Stomach smooth muscle (tissue), 2 donors: ENCODE data around the gene P2RX3.
"Not testable (repeated sequence)": the region's sequence is repeated elsewhere in the genome, so short reads cannot be mapped to it uniquely, and the experiment has no call there.

Experiments used
- H3K27ac ChIP-seq: one replicate; pipeline ENCODE4 v1.7.0; 2013; ENCODE audit warnings: mild to moderate bottlenecking, low read length, inconsistent platforms
- H3K27me3 ChIP-seq, 2 donors: one replicate each; pipeline ENCODE4 v1.7.0; 2013; ENCODE audit warnings: low read length in 2 of 2; ENCODE audit not compliant: insufficient read depth in 2 of 2, control insufficient read depth in 1 of 2
- H3K36me3 ChIP-seq, 2 donors: one replicate each; pipeline ENCODE4 v1.7.0; 2013; ENCODE audit warnings: low read length in 2 of 2; ENCODE audit not compliant: control insufficient read depth in 2 of 2, insufficient read depth in 2 of 2
- H3K4me1 ChIP-seq: one replicate; pipeline ENCODE4 v1.7.0; 2013; ENCODE audit warnings: low read length; ENCODE audit not compliant: control insufficient read depth, insufficient read depth
- H3K4me3 ChIP-seq, 2 donors: one replicate each; pipeline ENCODE4 v1.7.0; 2013; ENCODE audit warnings: low read length in 2 of 2
- H3K9ac ChIP-seq, 2 donors: one replicate each; pipeline ENCODE4 v1.7.0; 2013; ENCODE audit warnings: low read length in 2 of 2, mild to moderate bottlenecking in 1 of 2
- H3K9me3 ChIP-seq, 2 donors: one replicate each; pipeline ENCODE4 v1.7.0; 2013; ENCODE audit warnings: low read length in 2 of 2; ENCODE audit not compliant: control insufficient read depth in 2 of 2
- donor health status: healthy.
- donor health status: Pancreatic carcinoma.

P2RX3 gene

DNA sequence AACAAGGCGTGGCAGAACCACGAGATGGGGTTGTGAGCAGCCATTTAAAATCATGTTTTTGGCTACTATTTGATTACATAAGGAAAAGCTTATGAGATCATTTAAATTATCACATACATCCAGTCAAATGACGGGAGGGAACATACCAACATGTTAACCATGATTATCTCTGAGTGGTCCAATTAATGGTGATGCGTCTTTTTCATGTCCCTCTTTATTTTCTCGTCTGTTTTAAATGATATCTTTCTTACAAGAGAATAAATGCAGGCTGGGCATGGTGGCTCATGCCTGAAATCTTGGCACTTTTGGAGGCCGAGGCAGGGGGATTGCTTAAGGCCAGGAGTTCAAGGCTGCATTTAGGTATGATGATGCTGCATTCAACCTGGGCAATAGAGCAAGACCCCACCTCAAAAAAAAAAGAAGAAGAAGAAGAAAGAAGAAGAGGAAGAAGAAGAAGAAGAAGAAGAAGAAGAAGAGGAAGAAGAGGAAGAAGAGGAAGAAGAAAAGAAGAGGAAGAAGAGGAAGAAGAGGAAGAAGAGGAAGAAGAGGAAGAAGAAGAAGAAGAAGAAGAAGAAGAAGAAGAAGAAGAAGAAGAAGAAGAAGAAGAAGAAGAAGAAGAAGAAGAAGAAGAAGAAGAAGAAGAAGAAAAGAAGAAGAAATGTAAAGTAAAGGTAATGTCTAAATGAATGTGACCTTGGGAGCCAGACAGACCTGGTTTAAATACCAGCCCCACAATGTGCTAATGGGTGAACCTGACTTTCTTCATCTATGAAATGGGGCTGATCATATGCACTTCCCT lies 65.0 kb downstream of the P2RX3 start:
- not testable (repeated sequence) for H3K27me3 ChIP-seq
- H3K36me3 ChIP-seq, result peaks cover 13 to 17% of the 10 kb centered on the region in 2 donors

DNA sequence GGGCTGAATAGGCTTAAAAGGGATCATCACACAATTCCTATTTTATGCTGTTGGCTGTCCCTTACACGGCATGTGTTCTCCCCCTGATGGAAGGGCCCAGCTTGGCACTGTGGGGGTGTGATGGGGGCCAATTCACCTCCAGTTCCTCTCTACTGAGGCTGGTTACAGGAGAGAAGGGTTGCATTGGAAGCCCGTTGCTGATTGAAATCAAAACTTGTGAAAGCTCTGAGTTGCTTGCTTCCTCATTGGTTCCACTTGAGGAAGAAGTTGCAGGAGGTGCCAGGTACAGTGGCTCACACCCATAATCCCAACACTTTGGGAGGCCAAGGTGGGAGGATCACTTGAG lies 65.6 kb downstream of the P2RX3 start:
- H3K27me3 ChIP-seq, result peaks cover 0 to 3% of the 10 kb centered on the region in 2 donors
- H3K9ac ChIP-seq, result no peak overlapping the region
- H3K4me3 ChIP-seq, result no peak overlapping the region
- H3K4me1 ChIP-seq, result no peaks in the 10 kb centered on the region
- H3K27ac ChIP-seq, result no peak overlapping the region
- no peaks in the 10 kb centered on the region for H3K9me3 ChIP-seq
- H3K36me3 ChIP-seq, result peaks cover 19 to 21% of the 10 kb centered on the region in 2 donors

More for the DNA sequence above, 65.0 kb downstream of the P2RX3 start:
- not testable (repeated sequence) for H3K9ac ChIP-seq, H3K4me1 ChIP-seq, H3K4me3 ChIP-seq, H3K9me3 ChIP-seq, H3K27ac ChIP-seq

DNA sequence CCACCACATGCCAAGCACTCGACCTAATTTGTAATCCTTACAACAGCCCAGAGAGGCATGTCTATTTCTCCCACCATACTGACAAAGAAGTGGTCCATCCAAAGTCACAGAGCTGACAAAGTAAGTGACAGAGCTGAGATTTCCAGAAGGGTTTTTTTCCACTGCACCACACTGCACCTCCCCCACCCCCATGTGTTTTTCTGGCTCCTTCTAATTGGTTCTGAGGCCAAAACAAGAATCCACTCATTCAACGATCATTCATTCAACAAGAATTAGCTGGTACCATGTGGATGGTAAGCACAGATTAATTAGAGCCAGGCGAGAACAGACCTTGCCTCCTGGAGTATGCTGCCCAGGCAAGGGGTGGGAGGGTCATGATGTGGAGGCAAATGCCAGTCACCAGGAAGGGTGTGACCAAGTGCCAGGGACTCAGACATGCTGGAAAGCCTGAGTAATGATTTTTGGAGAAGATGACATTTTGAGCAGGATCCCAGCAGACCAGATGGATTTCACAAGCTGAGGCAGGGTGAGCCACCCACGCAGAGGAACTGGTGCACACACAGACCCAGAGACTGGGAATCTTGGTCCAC lies 67.2 kb downstream of the P2RX3 start:
- no peak overlapping the region for H3K4me3 ChIP-seq
- H3K27me3 ChIP-seq, result peaks cover 0 to 3% of the 10 kb centered on the region in 2 donors
- H3K9ac ChIP-seq, result no peak overlapping the region
- no peaks in the 10 kb centered on the region for H3K4me1 ChIP-seq
- no peaks in the 10 kb centered on the region for H3K9me3 ChIP-seq
- peaks cover 32 to 34% of the 10 kb centered on the region in 2 donors for H3K36me3 ChIP-seq
- no peak overlapping the region for H3K27ac ChIP-seq

DNA sequence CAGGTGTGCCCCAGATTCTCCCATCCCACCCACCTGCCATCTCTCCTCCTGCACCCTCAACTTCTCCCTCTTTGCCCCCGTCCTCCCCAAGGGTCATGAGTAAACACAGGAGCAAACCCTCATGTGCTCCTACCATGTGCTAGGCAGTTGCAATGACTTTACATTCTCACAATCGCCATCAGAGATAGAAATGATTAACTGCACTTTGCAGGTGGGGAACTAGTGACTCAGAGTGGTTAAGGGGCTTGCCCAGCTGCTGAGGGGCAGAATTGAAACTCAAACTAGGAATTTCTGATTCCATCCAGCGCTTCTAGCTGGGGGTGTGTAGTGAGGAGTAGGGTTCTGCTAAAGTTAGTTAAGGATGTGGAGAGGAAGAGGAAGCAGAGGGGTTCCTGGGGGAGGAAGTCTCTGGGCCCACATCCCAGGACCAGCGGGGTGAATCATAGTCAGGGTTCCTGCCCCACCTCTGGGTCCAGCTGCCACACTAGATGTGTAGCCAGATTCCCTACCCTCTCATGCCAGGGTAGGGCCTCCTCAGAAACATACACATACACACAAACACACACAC lies 68.3 kb downstream of the P2RX3 start:
- peaks cover 32 to 36% of the 10 kb centered on the region in 2 donors for H3K36me3 ChIP-seq
- H3K9me3 ChIP-seq, result no peaks in the 10 kb centered on the region
- H3K4me3 ChIP-seq, result no peak overlapping the region
- H3K4me1 ChIP-seq, result no peaks in the 10 kb centered on the region
- no peaks in the 10 kb centered on the region for H3K27me3 ChIP-seq
- H3K27ac ChIP-seq, result no peak overlapping the region
- no peak overlapping the region for H3K9ac ChIP-seq

DNA sequence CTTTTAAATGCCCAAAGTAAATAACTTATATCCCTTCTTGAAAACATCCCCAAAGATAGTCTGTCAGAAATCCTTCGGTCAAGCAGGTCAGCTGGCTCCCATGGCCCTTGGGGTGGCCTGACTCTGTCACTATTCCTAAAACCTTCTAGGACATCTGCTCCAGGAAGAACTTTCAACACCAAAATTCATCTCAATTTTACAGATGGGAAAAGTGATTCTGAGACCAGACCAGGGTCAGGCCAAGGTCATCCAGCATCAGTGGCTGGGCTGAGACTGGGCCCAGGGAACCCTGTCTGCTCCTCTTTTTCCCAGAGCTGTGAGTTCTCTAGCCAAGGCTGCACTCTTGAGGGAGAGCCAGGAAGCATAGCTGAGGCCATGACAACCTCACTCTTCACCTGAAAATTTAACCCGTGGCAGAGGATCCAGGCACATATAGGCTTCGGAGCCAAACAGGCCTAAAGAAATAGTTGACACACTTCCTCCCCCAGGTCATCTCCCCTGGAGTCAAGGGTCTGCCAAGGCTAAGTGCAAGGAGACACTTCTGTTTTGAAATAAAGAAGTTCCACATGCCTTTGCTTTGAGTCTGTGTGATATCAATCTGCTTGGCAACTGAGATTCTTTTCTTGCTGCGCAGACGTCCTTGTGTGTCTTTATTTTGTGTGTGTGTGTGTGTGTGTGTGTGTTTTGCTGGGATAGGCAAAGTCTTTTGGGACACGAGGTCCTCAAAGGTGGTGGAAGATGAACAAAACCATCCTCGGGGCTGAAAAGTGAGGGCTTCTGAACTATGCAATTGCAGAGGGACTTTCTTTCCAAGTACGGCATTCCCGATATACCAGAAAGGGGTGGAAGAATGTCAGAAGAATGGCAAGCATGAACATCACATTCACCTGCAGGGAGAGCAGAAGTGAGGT lies 69.1 kb downstream of the P2RX3 start:
- Histone ChIP-seq H3K4me3 (no peak overlapping the region), H3K36me3 (peaks cover 32 to 36% of the 10 kb centered on the region in 2 donors), H3K9ac (no peak overlapping the region), H3K4me1 (no peaks in the 10 kb centered on the region), H3K27me3 (no peaks in the 10 kb centered on the region), H3K27ac (no peak overlapping the region), H3K9me3 (no peaks in the 10 kb centered on the region)

DNA sequence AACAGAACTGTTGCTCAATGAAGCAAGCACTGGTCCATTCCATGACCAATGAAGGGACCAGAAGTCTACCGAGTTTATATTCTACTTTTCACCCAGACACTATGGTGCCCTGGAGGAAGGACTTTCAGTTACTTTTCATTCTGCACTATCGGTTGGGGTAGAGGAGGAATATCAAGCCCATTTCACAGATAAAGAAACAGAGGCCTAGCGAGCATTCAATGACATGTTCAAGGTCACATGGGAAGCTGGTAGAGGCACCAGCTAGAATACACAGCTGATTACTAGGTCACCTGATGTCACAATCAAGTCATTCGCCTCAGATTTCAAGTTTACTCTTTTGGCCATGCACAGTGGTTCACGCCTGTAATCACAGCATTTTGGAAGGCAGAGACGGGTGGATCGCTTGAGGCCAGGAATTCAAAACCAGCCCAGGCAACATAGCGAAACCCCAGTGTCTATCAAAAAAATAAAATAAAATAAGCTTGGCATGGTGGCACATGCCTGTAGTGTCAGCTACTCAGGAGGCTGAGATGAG lies 69.9 kb downstream of the P2RX3 start:
- Histone ChIP-seq H3K4me1 (no peaks in the 10 kb centered on the region), H3K9me3 (no peaks in the 10 kb centered on the region), H3K36me3 (peaks cover 32 to 36% of the 10 kb centered on the region in 2 donors)

DNA sequence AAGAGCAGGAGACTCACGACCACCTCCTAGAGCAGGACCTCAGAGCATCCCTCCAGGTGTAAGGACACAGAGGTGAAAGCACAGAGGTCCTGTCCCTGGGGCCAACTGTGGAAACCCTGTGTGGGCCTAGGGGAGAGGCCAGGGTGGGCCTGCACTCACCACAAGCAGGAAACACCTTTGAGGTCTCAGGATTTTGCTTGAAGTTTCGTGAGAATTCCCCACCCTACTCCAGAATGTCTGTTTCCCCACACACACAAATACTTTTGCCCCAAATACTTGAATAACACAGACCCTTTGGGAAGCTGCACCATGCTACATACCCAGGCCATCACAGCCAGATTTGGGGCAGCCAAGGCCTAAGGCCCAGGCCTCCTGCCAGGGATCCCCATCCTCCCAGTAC lies 70.6 kb downstream of the P2RX3 start:
- H3K9me3 ChIP-seq, result no peaks in the 10 kb centered on the region
- peaks cover 32 to 41% of the 10 kb centered on the region in 2 donors for H3K36me3 ChIP-seq
- no peak overlapping the region for H3K4me3 ChIP-seq
- H3K27ac ChIP-seq, result no peak overlapping the region
- H3K4me1 ChIP-seq, result no peaks in the 10 kb centered on the region
- no peaks in the 10 kb centered on the region for H3K27me3 ChIP-seq
- H3K9ac ChIP-seq, result no peak overlapping the region

More for the DNA sequence above, 69.9 kb downstream of the P2RX3 start:
- Histone ChIP-seq H3K4me3 (no peak overlapping the region), H3K9ac (no peak overlapping the region), H3K27ac (no peak overlapping the region), H3K27me3 (no peaks in the 10 kb centered on the region)

DNA sequence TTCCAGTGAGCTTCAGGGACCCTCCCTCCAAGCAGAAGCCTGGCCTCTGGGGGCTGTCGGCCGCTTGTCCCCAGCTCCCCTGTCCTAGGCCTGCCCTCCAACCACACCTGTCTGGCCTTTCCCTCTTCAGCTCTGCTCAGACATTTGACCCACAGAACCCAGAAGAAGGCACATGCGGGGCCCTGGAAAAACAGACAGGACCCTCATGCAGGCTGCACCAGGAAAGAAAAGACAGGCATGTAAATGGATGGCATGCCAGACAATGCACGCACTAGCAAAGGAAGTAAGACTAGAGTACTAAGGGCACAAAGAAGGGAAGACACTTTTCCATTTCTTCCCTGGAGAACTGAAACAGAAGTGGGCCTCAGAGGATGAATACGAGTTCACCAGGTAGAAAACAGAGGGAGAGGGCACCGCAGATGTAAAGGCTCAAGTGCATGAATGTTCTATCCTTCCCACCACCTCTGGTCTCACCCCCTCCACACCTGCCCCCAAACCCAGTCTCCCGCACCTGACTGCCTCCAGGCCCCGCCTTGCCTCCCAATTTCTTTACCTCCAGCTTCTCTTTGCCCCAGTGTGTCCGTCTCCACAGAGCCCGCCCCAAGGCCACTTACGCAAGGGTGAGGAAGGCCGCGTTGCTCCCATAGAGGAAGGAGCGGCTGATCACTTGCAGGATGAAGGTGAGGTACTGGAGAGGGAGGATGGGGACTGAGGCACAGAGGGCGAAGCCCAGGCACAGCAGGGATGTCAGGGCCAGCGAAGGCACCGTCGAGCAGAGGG lies 71.4 kb downstream of the P2RX3 start:
- Histone ChIP-seq H3K4me1 (no peaks in the 10 kb centered on the region), H3K9ac (no peak overlapping the region), H3K36me3 (peaks cover 34 to 48% of the 10 kb centered on the region in 2 donors), H3K27ac (no peak overlapping the region), H3K9me3 (no peaks in the 10 kb centered on the region), H3K27me3 (no peaks in the 10 kb centered on the region), H3K4me3 (no peak overlapping the region)

DNA sequence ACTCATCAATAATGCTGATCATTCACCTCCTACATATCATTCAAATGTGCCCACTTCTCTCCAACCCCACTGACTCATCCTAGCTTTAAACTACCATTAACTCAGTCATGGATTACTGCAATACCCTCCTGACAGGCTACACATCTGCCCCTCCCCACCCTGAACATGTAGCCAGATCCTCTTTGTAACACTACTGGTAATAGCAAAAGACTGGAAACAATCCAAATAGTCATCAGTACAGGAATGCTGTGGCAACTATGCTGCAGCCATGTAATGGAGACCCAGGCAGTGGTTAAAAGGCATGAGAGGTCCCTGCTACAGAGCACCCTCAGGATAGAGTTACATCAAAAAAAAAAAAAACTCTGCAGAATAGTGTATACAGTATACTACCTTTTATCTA lies 72.1 kb downstream of the P2RX3 start:
- H3K36me3 ChIP-seq, result peaks cover 41 to 55% of the 10 kb centered on the region in 2 donors
- H3K27me3 ChIP-seq, result no peaks in the 10 kb centered on the region
- no peak overlapping the region for H3K9ac ChIP-seq
- no peaks in the 10 kb centered on the region for H3K4me1 ChIP-seq
- no peak overlapping the region for H3K4me3 ChIP-seq
- H3K9me3 ChIP-seq, result no peaks in the 10 kb centered on the region
- no peak overlapping the region for H3K27ac ChIP-seq

DNA sequence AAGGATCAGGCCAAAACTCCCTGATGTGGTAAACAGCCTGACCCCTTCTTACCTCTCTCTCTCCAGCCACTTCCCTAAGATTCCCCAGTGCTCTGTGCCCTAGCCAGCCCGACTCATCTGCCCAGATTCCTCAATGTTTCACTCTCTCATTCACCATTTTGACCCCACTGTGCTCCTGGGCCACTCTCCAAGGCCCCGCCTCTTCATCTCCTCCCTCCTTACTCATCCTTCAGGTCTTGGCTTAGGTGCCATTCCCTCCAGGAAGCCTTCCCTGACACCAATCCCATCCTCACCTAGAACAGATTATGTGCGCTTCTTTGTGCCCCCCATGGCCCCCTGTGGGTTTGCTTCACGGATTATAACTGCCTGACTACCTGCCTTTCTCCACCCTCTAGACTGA lies 75.5 kb downstream of the P2RX3 start:
- no peak overlapping the region for H3K27ac ChIP-seq
- no peaks in the 10 kb centered on the region for H3K9me3 ChIP-seq
- H3K4me3 ChIP-seq, result no peak overlapping the region
- H3K36me3 ChIP-seq, result peaks cover 47 to 60% of the 10 kb centered on the region in 2 donors
- no peaks in the 10 kb centered on the region for H3K27me3 ChIP-seq
- no peak overlapping the region for H3K9ac ChIP-seq
- H3K4me1 ChIP-seq, result no peaks in the 10 kb centered on the region
